Stomach (tissue), 9 donors: ENCODE measurements around the gene OPCML. TPM values are rescaled to one million over a fixed set of nuclear protein-coding genes. Genes with fewer than 3 reads are reported as not detected.

Experiments
- DNase-seq, 2 donors: peaks; one replicate each; pipeline versions ENCODE4 v3.0.0 to v3.0.0-alpha.2; 2013 to 2019
- H3K27ac ChIP-seq, 5 donors: fragments of 200-600 bp in 4 of 5; sonication (generic) in 4 of 5; one replicate each; pipeline ENCODE4 v1.5.1; 2013 to 2019; ENCODE audit warnings: mild to moderate bottlenecking in 1 of 5, moderate library complexity in 1 of 5
- H3K27me3 ChIP-seq, 3 donors: fragments of 200-600 bp; sonication (generic); one replicate each; pipeline ENCODE4 v1.5.1; 2017 to 2019; ENCODE audit warnings: mixed run types in 1 of 3
- H3K36me3 ChIP-seq, 4 donors: fragments of 200-600 bp; sonication (generic); 1 replicate in 3 of 4; 2 replicates in 1 of 4; pipeline ENCODE4 v1.5.1; 2016 to 2019
- H3K4me1 ChIP-seq, 4 donors: fragments of 200-600 bp; sonication (generic); one replicate each; pipeline ENCODE4 v1.5.1; 2016 to 2019
- H3K4me3 ChIP-seq, 4 donors: fragments of 200-600 bp; sonication (generic) in 3 of 4; one replicate each; pipeline ENCODE4 v1.5.1; 2016 to 2019; ENCODE audit warnings: mild to moderate bottlenecking in 1 of 4
- H3K9me3 ChIP-seq, 4 donors: fragments of 200-600 bp; sonication (generic); one replicate each; pipeline ENCODE4 v1.5.1; 2016 to 2019
- EP300 ChIP-seq: sonication (generic); formaldehyde crosslinking; IDR thresholded peaks from one replicate; pipeline ENCODE4 v1.6.1; 2017; ENCODE audit warnings: antibody characterized with exemption
- POLR2A ChIP-seq, 4 donors: fragments of 450-650 bp; IDR thresholded peaks; one replicate each; pipeline ENCODE4 v1.6.1; 2016; ENCODE audit warnings: antibody characterized with exemption in 4 of 4, control low read depth in 2 of 4, mild to moderate bottlenecking in 1 of 4, moderate library complexity in 1 of 4
- POLR2AphosphoS5 ChIP-seq, 3 donors: sonication (generic); formaldehyde crosslinking; IDR thresholded peaks; one replicate each; pipeline ENCODE4 v1.6.1; 2016; ENCODE audit warnings: antibody characterized with exemption in 3 of 3
- WGBS, 5 donors: extraction: QIAGEN DNeasy Blood & Tissue Kit in 3 of 5; methylation state at CpG; one replicate each; pipeline versions ENCODE4 v1.1.5 to v1.1.7; 2013 to 2018; 5-methylcytosine and 5-hydroxymethylcytosine counted together
- intact Hi-C: fragments of 100-400 bp; cut with DNase I; formaldehyde crosslinking; loops from one replicate; pipeline ENCODE4 v1.15.1; 2023; ENCODE audit warnings: low total_unique reads
- polyA plus RNA-seq, 3 donors: library from polyadenylated mRNA; stranded (reverse); fragments of 200-250 nt; gene quantifications; one replicate each; pipeline ENCODE4 v1.2.3, GENCODE V29; 2013
- total RNA-seq, 5 donors: library from RNA; depleted of rRNA; stranded (reverse); fragments of >200 nt; gene quantifications; one replicate each; pipeline versions ENCODE4 v1.1.0 to v1.2.3, GENCODE V29; 2014 to 2016
- TF ChIP-seq, protein P1 (sequence below), 7 experiments: fragments of 450-650 bp in 4 of 7; fragments of 200-600 bp in 3 of 7; sonication (generic) in 3 of 7; IDR thresholded peaks; one replicate each; pipeline ENCODE4 v1.5.1; 2016 to 2019; ENCODE audit warnings: antibody characterized with exemption in 7 of 7, control low read depth in 2 of 7, mild to moderate bottlenecking in 1 of 7
- donor health status: healthy with polysubstance abuse.
- donor health status: Bipolar disorder and iron deficiency.
- donor health status: healthy.

OPCML gene
- total and polyA plus RNA-seq, 8 donors: 0.03 to 0.92 (median 0.55) TPM; not detected in 3

DNA sequence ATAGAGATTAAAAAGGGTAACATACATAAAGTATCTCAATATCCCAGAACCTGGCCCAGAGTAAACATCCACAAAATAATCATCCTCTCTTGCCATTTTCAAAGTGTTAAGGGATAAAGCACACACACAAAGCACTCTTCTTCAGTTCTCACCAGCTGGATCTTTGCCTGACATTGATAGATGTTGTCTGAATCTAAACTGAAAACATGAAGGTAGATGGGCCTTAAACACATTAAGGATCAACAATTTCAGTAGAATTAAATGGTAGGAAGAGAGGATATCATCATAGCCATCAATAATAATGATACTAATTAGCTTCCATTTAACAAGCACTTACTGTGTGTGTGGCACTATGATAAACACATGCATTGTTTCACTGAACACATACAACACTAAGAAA is 261.1 kb downstream of the OPCML start:
- TF ChIP-seq EP300 (no peak), POLR2AphosphoS5 (IDR thresholded peaks at IDR 0.05) (no peak), POLR2A (IDR thresholded peaks at IDR 0.05) (no peak)
- TF ChIP-seq, protein P1, sequence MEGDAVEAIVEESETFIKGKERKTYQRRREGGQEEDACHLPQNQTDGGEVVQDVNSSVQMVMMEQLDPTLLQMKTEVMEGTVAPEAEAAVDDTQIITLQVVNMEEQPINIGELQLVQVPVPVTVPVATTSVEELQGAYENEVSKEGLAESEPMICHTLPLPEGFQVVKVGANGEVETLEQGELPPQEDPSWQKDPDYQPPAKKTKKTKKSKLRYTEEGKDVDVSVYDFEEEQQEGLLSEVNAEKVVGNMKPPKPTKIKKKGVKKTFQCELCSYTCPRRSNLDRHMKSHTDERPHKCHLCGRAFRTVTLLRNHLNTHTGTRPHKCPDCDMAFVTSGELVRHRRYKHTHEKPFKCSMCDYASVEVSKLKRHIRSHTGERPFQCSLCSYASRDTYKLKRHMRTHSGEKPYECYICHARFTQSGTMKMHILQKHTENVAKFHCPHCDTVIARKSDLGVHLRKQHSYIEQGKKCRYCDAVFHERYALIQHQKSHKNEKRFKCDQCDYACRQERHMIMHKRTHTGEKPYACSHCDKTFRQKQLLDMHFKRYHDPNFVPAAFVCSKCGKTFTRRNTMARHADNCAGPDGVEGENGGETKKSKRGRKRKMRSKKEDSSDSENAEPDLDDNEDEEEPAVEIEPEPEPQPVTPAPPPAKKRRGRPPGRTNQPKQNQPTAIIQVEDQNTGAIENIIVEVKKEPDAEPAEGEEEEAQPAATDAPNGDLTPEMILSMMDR (IDR thresholded peaks at IDR 0.05): no peak

GRCh38 chr11:133269267-133269666 is 263.0 kb downstream of the OPCML start:
- Histone ChIP-seq H3K27ac (no peak overlapping the region), H3K4me3 (no peak overlapping the region), H3K9me3 (no peaks in the 10 kb centered on the region), H3K27me3 (no peaks in the 10 kb centered on the region), H3K36me3 (no peaks in the 10 kb centered on the region), H3K4me1 (no peaks in the 10 kb centered on the region)
- TF ChIP-seq, protein P1 (IDR thresholded peaks at IDR 0.05): no peak
- TF ChIP-seq EP300 (no peak), POLR2AphosphoS5 (IDR thresholded peaks at IDR 0.05) (no peak), POLR2A (IDR thresholded peaks at IDR 0.05) (no peak)
- 67 to 86% (median 83%) methylated on average over 2 of the region's 2 CpGs for WGBS, 5 donors
- DNase-seq: no peak
- intact Hi-C loops: no loop called here

More for the DNA sequence above, 261.1 kb downstream of the OPCML start:
- no peaks in the 10 kb centered on the region for H3K4me1 ChIP-seq
- H3K9me3 ChIP-seq: no peaks in the 10 kb centered on the region
- no peak overlapping the region for H3K4me3 ChIP-seq
- no peak for DNase-seq
- intact Hi-C loops: no loop called here
- no peak overlapping the region for H3K27ac ChIP-seq
- no peaks in the 10 kb centered on the region for H3K36me3 ChIP-seq
- no peaks in the 10 kb centered on the region for H3K27me3 ChIP-seq

DNA sequence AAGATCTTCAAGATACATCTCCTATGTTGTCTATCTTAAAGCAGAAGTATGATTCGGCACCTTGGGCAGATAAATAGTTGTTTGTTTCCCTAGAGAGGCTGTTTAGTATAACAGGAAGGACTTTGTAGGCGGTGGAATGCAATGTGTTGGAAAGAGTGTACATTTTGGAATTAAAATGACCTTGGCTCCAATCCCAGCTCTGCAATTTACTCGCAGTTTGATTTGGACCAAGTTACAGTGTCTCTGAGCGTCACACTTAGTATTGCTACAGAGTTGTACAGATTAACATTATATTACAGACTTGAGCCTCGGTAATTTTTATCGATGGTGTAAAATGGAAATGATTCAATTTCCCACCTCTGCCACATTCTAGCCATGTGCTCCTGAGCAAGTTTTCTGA is 265.3 kb downstream of the OPCML start:
- Histone ChIP-seq H3K9me3 (no peaks in the 10 kb centered on the region), H3K27me3 (no peaks in the 10 kb centered on the region), H3K27ac (no peak overlapping the region), H3K4me3 (no peak overlapping the region), H3K4me1 (no peaks in the 10 kb centered on the region), H3K36me3 (no peaks in the 10 kb centered on the region)
- no peak for TF ChIP-seq POLR2A (IDR thresholded peaks at IDR 0.05)
- TF ChIP-seq, protein P1 (IDR thresholded peaks at IDR 0.05): no peak
- TF ChIP-seq EP300: no peak
- TF ChIP-seq POLR2AphosphoS5 (IDR thresholded peaks at IDR 0.05): no peak
- intact Hi-C loops: no loop called here
- 36 to 56% (median 48%) methylated on average over 6 of the region's 6 CpGs for WGBS, 5 donors
- peak in 1 of 2 donors; percentile 12 for DNase-seq

GRCh38 chr11:133265530-133266035 is 266.7 kb downstream of the OPCML start:
- no peaks in the 10 kb centered on the region for H3K36me3 ChIP-seq
- WGBS, 5 donors: 67 to 74% (median 72%) methylated on average over 11 of the region's 11 CpGs
- DNase-seq: no peak
- H3K27ac ChIP-seq: no peak overlapping the region
- H3K9me3 ChIP-seq: no peaks in the 10 kb centered on the region
- intact Hi-C loops: no loop called here
- H3K4me3 ChIP-seq: no peak overlapping the region
- TF ChIP-seq EP300 (no peak), POLR2AphosphoS5 (IDR thresholded peaks at IDR 0.05) (no peak), POLR2A (IDR thresholded peaks at IDR 0.05) (no peak)
- TF ChIP-seq, protein P1 (IDR thresholded peaks at IDR 0.05): no peak
- H3K4me1 ChIP-seq: no peaks in the 10 kb centered on the region
- no peaks in the 10 kb centered on the region for H3K27me3 ChIP-seq
